Thymus (tissue), 11 donors: ENCODE data around the gene WDR35. TPM values are rescaled to one million over a fixed set of nuclear protein-coding genes. Genes with fewer than 3 reads are reported as not detected.
"Not testable (repeated sequence)": the region's sequence is repeated elsewhere in the genome, so short reads cannot be mapped to it uniquely, and the experiment has no call there.

Source experiments
- DNase-seq, 9 donors: peaks; one replicate each; pipeline ENCODE4 v3.0.0-alpha.2; 2013; ENCODE audit warnings: low spot score in 9 of 9, low read depth in 6 of 9, missing footprints in 1 of 9
- H3K27ac ChIP-seq, 2 donors: one replicate each; pipeline ENCODE4 v1.5.1; 2013; ENCODE audit warnings: control low read depth in 1 of 2, low read depth in 1 of 2, low read length in 1 of 2, mild to moderate bottlenecking in 1 of 2, moderate library complexity in 1 of 2
- H3K27me3 ChIP-seq, 2 donors: one replicate each; pipeline ENCODE4 v1.5.1; 2013; ENCODE audit warnings: low read length in 1 of 2; ENCODE audit not compliant: control insufficient read depth in 2 of 2, insufficient read depth in 1 of 2
- H3K36me3 ChIP-seq, 2 donors: one replicate each; pipeline ENCODE4 v1.5.1; 2013; ENCODE audit warnings: low read length in 1 of 2, mild to moderate bottlenecking in 1 of 2, moderate library complexity in 1 of 2; ENCODE audit not compliant: control insufficient read depth in 2 of 2, insufficient read depth in 2 of 2
- H3K4me1 ChIP-seq, 2 donors: one replicate each; pipeline ENCODE4 v1.5.1; 2013; ENCODE audit warnings: low read length in 2 of 2; ENCODE audit not compliant: control insufficient read depth in 2 of 2, insufficient read depth in 2 of 2
- H3K4me3 ChIP-seq, 2 donors: one replicate each; pipeline ENCODE4 v1.5.1; 2013; ENCODE audit warnings: low read length in 2 of 2, control low read depth in 1 of 2, mild to moderate bottlenecking in 1 of 2
- H3K9me3 ChIP-seq, 2 donors: one replicate each; pipeline ENCODE4 v1.5.1; 2013; ENCODE audit warnings: low read length in 1 of 2, mild to moderate bottlenecking in 1 of 2; ENCODE audit not compliant: control insufficient read depth in 2 of 2, insufficient read depth in 1 of 2
- WGBS: extraction: QIAGEN DNeasy Blood & Tissue Kit; methylation state at CpG from one replicate; pipeline ENCODE4 v1.1.7; 2013; 5-methylcytosine and 5-hydroxymethylcytosine counted together
- polyA plus RNA-seq: library from polyadenylated mRNA; stranded (reverse); fragments of 200-250 nt; gene quantifications from one replicate; pipeline ENCODE4 v1.2.3, GENCODE V29; 2013
- total RNA-seq: library from RNA; stranded (reverse); fragments of 120-200 nt; gene quantifications from one replicate; pipeline ENCODE4 v1.2.4, GENCODE V29; 2013
- donor health status: healthy.

The WDR35 gene
- total and polyA plus RNA-seq, 2 donors = 6.9 to 8.4 TPM

DNA sequence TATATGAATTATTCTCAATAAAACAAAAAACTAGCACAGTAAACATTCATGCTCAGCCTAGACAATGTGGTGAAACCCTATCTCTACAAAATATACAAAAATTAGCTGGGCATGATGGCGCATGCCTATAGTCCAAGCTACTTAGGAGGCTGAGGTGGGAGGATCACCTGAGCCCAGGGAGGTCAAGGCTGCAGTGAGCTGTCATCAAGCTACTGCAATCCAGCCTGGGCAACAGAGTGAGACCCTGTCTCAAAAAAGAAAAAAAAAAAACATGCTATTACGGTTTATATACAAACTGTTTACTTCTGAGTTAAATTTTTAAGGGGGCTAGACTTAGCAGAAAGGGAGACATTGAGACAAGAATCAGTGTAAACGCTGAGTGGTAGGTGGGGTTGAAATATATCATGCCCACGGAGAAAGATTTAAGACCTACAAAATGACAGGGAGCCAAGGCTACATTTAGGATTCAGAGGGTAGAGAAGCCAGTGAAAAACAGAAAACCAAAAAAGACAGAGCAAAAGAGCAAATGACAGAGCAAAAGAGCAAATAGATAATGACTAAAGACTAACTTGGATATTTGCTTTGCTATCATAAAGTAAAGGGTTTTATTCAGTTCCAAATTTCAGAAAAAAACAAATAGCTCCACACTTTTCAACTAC, 95.6 kb downstream of the WDR35 start:
- Histone ChIP-seq H3K4me1 (peaks cover 0 to 10% of the 10 kb centered on the region in 2 donors), H3K9me3 (no peaks in the 10 kb centered on the region), H3K4me3 (no peak overlapping the region), H3K27ac (no peak overlapping the region), H3K27me3 (no peaks in the 10 kb centered on the region), H3K36me3 (no peaks in the 10 kb centered on the region)
- no peak for DNase-seq
- WGBS = 97% methylated on average over 4 of the region's 4 CpGs

DNA sequence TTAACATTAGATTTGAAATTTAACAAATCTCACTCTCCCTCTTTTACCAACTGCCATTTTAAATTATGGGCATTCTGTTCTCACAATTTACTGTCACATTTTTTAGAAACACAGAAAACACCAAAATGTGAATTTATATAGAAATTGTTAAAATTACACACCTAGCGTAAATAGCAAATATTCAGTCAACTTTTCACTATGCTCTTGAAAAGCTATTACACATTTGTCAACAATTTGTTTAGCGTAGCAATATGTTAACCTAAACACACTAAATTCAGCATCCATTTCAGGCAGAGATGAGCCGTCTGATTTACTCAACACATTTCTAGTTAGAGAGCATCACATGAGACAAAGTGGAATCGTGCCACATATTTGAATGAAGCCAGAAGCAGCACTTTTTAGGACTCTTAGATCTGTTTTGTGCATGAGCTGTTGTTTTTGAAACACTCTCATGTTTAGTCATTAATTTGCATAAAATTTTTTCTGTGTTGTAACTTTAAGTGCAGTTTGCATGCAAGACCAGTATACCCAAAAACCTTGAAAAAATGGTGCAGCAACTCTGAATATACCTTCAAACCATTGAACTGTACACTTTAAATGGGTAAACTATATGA, 96.3 kb downstream of the WDR35 start:
- no peaks in the 10 kb centered on the region for H3K36me3 ChIP-seq
- H3K27ac ChIP-seq = no peak overlapping the region
- no peak for DNase-seq
- peaks cover 0 to 8% of the 10 kb centered on the region in 2 donors for H3K4me1 ChIP-seq
- H3K27me3 ChIP-seq = no peaks in the 10 kb centered on the region
- H3K4me3 ChIP-seq = no peak overlapping the region
- no peaks in the 10 kb centered on the region for H3K9me3 ChIP-seq
- 98% methylated on average over 4 of the region's 4 CpGs for WGBS

DNA sequence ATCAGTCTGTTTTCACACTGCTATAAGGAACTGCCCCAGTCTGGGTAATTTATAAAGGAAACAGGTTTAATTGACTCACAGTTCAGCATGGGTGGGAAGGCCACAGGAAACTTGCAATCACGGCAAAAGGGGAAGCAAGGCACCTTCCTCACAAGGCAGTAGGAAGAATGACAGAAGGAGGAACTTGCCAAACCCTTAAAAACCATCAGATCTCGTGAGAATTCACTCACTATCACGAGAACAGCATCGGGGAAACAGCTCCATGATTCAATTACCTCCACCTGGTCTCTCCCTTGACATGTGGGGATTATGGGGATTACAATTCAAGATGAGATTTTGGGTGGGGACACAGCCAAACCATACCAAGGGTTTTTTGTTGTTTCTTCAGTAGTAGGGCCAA, 97.9 kb downstream of the WDR35 start:
- WGBS = 32% methylated on average over 4 of the region's 4 CpGs
- H3K4me3 ChIP-seq, H3K27ac ChIP-seq, H3K4me1 ChIP-seq, H3K9me3 ChIP-seq, DNase-seq, H3K27me3 ChIP-seq, H3K36me3 ChIP-seq: not testable (repeated sequence)

DNA sequence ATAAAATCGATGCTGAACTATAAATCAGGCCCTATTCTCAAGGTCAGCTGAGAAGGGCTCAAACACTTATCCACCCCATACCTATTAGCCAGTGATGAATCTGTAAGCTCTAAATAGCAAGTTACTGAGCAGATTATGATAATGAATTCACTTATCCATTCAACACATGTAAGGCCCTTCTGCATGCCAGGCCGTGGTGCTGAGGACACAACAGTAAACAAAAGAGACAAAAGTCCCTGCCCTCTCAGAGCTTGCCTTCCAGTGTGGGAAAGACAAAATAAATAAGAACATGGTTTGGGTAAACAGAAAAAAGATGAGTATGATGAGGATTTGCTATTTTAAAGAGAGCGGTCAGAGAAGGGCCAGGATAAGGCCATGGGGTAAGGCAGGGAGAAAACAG, 99.8 kb downstream of the WDR35 start:
- Histone ChIP-seq H3K4me1 (no peaks in the 10 kb centered on the region), H3K27ac (no peak overlapping the region), H3K36me3 (no peaks in the 10 kb centered on the region), H3K4me3 (no peak overlapping the region), H3K9me3 (no peaks in the 10 kb centered on the region), H3K27me3 (no peaks in the 10 kb centered on the region)
- DNase-seq = no peak
- 94% methylated on average over 3 of the region's 3 CpGs for WGBS

DNA sequence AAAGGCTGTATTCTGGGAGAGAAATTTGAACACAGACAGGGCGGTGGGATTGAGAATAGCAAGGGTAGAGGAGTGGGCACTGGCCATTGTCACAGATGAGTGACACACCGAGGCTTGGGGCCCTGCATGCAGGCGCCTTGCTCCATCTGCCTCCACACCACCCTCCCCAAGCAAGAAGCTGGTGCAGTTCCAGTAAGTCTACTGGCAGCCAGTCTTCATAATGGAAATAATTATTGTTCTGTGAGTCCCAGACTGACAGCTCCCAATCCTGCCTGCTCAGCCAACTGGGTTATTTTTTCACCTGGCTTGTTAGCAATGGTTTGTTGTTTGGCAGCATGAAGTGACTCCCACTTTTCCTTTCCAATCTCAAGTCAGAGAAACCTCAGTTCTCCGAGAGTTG, 101.1 kb downstream of the WDR35 start:
- 98% methylated on average over 4 of the region's 4 CpGs for WGBS
- DNase-seq = no peak

DNA sequence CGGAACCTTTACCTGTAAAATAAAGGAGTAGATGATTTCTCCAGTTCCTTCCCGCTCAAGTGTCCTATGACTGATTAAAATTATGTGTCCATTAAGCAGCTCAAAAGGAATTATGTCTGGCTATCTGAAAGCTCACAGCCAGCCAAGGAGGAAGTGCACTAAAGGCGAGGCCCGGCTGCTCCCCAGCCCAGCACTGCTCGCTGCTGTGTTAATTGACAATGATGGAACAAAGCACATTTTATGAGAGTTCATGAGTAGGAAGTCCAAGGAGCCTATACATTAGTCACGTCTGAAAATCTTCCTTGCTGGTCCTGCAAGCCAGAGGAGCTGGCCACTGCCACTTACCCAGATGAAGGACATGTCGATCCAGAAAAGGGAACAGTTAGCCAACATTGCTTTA, 102.4 kb downstream of the WDR35 start:
- 86% methylated on average over 7 of the region's 7 CpGs for WGBS
- no peak for DNase-seq

More for the DNA sequence above, 101.1 kb downstream of the WDR35 start:
- Histone ChIP-seq H3K27me3 (no peaks in the 10 kb centered on the region), H3K4me1 (no peaks in the 10 kb centered on the region), H3K27ac (no peak overlapping the region), H3K36me3 (no peaks in the 10 kb centered on the region), H3K4me3 (no peak overlapping the region), H3K9me3 (no peaks in the 10 kb centered on the region)

DNA sequence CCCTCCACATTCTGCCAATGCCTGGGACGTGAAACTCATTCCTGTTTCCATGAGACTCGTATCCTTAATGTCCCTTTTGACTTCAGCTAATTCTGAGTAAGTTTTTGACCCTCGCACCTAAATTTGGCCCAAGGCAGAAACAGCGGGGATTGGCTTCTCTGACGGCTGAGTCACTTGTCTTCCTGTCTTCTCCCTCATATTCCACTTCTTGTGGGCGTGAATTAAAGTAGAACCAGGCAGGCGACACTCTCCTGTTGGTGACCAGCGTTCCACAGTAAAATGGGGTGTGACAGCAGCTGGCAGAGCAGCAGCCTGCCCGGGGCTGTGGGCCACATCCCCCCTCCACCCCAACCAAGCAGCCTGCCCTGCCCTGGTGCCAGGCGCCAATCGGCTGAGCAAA, 103.6 kb downstream of the WDR35 start:
- DNase-seq = no peak
- Histone ChIP-seq H3K4me3 (no peak overlapping the region), H3K27me3 (no peaks in the 10 kb centered on the region), H3K4me1 (no peaks in the 10 kb centered on the region), H3K27ac (no peak overlapping the region), H3K36me3 (no peaks in the 10 kb centered on the region), H3K9me3 (no peaks in the 10 kb centered on the region)
- WGBS = 97% methylated on average over 11 of the region's 11 CpGs

More for the DNA sequence above, 102.4 kb downstream of the WDR35 start:
- Histone ChIP-seq H3K9me3 (no peaks in the 10 kb centered on the region), H3K4me1 (no peaks in the 10 kb centered on the region), H3K36me3 (no peaks in the 10 kb centered on the region), H3K4me3 (no peak overlapping the region), H3K27me3 (no peaks in the 10 kb centered on the region), H3K27ac (no peak overlapping the region)

DNA sequence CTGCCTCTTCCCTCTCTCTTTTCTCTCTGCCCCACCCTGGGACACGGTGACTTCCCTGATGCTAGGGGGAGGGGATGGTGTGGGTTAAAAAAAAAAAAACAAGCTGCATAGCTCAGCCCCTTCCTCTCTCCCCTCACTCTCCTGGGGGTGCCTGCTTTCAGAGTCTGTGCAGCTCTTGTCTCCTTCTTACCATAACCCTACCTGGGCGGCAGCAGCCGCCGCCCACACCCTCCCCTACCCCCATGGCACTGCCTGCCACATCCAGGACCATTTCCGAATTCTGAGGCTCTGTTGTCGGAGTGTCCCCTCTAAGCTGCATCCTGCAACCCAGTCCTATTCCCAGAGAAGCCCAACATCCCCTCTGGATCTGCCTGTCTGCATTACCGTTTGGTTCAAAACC, 104.1 kb downstream of the WDR35 start:
- no peaks in the 10 kb centered on the region for H3K36me3 ChIP-seq
- H3K4me3 ChIP-seq = no peak overlapping the region
- no peak for DNase-seq
- WGBS = 77% methylated on average over 7 of the region's 7 CpGs
- no peaks in the 10 kb centered on the region for H3K4me1 ChIP-seq
- no peaks in the 10 kb centered on the region for H3K27me3 ChIP-seq
- no peaks in the 10 kb centered on the region for H3K9me3 ChIP-seq
- no peak overlapping the region for H3K27ac ChIP-seq

DNA sequence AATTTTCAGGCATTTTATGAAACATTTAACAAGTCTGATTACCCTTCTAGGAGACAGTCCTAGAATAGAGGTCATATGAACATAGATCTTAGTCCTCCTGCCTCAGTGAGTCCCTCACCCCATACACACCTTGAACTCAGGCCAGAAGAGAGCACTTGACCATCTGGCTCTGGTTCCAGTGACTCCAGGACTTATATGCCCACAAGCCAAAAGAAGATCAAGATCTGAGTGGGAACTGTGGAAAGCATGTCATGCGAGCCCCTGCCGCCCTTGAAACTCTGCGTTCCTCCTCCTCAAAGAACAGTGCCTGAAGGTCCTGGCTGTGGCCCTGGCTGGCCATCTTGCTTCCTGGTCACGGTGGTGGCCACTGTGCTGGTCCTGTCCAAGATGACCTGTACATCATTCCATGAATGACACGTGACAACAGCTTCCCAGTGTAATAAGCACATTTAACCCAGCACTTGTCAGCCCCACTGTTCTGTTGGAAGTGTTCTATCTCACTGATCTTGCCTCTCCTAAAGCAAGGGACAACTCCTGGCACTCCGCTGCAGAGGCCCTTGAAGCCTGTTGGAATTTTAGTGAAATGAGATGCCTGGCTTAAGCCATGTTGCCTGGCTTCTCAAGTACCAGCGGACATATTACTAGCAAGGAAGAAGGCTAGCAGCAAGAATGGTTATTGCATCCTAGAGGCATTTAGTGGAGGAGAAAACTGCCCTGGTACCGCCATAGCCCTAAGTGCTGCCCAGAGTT, 105.8 kb downstream of the WDR35 start:
- 99% methylated on average over 8 of the region's 8 CpGs for WGBS
- DNase-seq = no peak

More for the DNA sequence above, 105.8 kb downstream of the WDR35 start:
- no peaks in the 10 kb centered on the region for H3K27me3 ChIP-seq
- H3K4me3 ChIP-seq = no peak overlapping the region
- H3K36me3 ChIP-seq = peaks cover 0 to 2% of the 10 kb centered on the region in 2 donors
- no peaks in the 10 kb centered on the region for H3K9me3 ChIP-seq
- no peak overlapping the region for H3K27ac ChIP-seq
- no peaks in the 10 kb centered on the region for H3K4me1 ChIP-seq
